Activated CD4-positive, alpha-beta memory T cell treated with anti-CD3 and anti-CD28 coated beads for 36 hours (primary cell): ENCODE data around the gene AIMP1. TPM values are rescaled to one million over a fixed set of nuclear protein-coding genes. Genes with fewer than 3 reads are reported as not detected.

Experiments used
- CTCF ChIA-PET: fragments of 350-600 bp; sonication (Branson Sonifier 250); formaldehyde crosslinking; loops from one replicate; lab custom pipeline; 2021; ENCODE audit warnings: antibody characterized with exemption, inconsistent platforms; lab: Charles Lee
- POLR2A ChIA-PET: fragments of 350-600 bp; sonication (Branson Sonifier 250); formaldehyde crosslinking; loops from one replicate; lab custom pipeline; 2021; ENCODE audit warnings: antibody characterized with exemption; lab: Charles Lee
- DNase-seq: peaks from one replicate; pipeline ENCODE4 v3.0.0-alpha.2; 2020
- H3K27ac Mint-ChIP-seq: one replicate; pipeline ENCODE4 v1.8.0; 2021; ENCODE audit warnings: mixed read lengths
- H3K27me3 Mint-ChIP-seq: one replicate; pipeline ENCODE4 v1.8.0; 2021; ENCODE audit warnings: mixed read lengths
- H3K36me3 Mint-ChIP-seq: one replicate; pipeline ENCODE4 v1.8.0; 2021; ENCODE audit warnings: mixed read lengths
- H3K4me1 Mint-ChIP-seq: one replicate; pipeline ENCODE4 v1.8.0; 2021; ENCODE audit warnings: low read depth, mixed read lengths
- H3K4me3 Mint-ChIP-seq: one replicate; pipeline ENCODE4 v1.8.0; 2021; ENCODE audit warnings: mild to moderate bottlenecking, mixed read lengths
- H3K9me3 Mint-ChIP-seq: one replicate; pipeline ENCODE4 v1.8.0; 2021; ENCODE audit warnings: mixed read lengths
- intact Hi-C: fragments of 100-400 bp; cut with micrococcal nuclease; formaldehyde crosslinking; loops from one replicate; pipeline ENCODE4 v1.15.1; 2023
- total RNA-seq, 2 experiments: library from RNA; stranded (reverse); gene quantifications; one replicate each; pipeline ENCODE4 v1.2.3, GENCODE V29; 2021

The AIMP1 gene
- total RNA-seq = 10 to 100 TPM; 59.2 to 60.1 TPM

DNA sequence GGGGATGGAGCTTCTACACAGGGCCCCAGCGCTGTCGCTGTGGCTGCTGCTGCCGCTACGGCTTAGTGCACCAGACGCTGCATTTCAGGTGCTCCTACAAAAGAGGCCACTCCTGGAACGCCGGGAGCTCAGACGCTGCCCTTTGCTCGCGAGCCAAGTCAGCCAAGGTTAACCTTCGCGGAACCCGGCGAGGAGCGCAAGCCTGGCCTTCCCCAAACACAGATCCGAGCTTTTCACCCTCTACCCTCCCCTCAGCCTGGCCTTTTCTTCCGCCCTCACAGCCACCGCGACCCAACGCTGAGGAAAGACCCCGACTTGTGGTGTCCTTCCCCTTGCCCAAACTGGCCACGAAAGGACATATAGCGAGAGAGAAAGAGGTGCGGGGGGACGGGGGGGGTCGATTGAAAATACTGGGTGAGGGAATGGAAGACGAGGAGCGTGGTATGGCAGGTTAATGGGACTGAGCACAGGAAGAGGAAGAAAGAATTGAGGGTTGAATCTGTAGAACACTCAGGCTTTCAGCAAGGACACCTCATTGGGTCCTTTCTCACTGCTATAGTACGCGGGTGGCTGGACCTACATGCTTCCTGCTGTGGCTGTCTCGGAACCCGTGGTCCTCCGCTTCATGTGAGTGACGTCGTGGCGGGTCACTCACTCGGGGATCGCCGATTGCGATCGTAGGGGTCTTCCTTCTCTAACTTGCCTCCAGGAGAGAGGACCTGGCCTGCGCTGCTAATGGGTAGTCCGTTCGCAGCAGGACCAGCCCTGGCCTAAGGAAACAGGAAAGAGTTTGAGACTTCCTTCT is at the start of gene AIMP1, which contains the start of gene TBCK:
AIMP1 (plus strand) TSS at position 583 of the 805 bp plus-strand sequence. CDS start 8,460 bp downstream, outside the sequence.
TBCK (minus strand) TSS at position 242 of the 805 bp plus-strand sequence. CDS start 7,249 bp downstream, outside the sequence.
- Mint-ChIP-seq H3K27ac (no peak within 1 kb of the TSS), H3K27me3 (no peaks in the 10 kb centered on the region), H3K9me3 (peaks cover 4% of the 10 kb centered on the region), H3K4me1 (peaks cover 44% of the 10 kb centered on the region), H3K4me3 (no peak within 1 kb of the TSS), H3K36me3 (peaks cover 12% of the 10 kb centered on the region)
- DNase-seq = peak; percentile 92
- intact Hi-C loops = loop anchor here (1.0 to 5.0 kb wide), 4 partner anchors 607 to 1404 kb away; partner anchors contain the start of genes GSTCD, INTS12, PAPSS1 and PPA2
- ChIA-PET CTCF (interaction anchor here (1.1 kb wide), 1 partner anchor 10 kb away, joined by 4 read pairs; no protein-coding TSS in a partner anchor), POLR2A (interaction anchor here (1.2 kb wide), 1 partner anchor 15 kb away, joined by 4 read pairs; no protein-coding TSS in a partner anchor)

DNA sequence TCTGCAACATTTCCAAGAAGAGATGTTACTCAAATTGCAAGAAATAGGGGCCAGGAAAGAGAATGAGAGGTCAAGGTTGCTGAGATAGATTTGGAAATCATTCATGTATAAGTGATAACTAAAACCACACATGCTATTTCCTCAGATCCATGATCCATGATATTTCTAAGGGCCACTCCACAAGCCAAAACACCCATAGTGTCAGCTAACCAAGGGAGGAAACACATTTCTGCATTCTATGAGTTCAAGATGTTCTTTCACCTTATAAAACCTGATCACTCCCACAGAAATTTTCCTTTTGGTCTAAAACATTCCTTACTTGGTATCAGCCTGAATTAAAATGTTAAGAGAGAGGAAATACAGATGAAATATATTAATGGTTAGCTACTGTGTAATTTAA is 47.6 kb upstream of the AIMP1 start:
- no peaks in the 10 kb centered on the region for H3K9me3 Mint-ChIP-seq
- POLR2A ChIA-PET = no interaction called here
- DNase-seq = no peak
- H3K4me1 Mint-ChIP-seq = peaks cover 3% of the 10 kb centered on the region
- CTCF ChIA-PET = no interaction called here
- intact Hi-C loops = no loop called here
- H3K36me3 Mint-ChIP-seq = peaks cover 6% of the 10 kb centered on the region
- H3K4me3 Mint-ChIP-seq = no peak overlapping the region
- no peaks in the 10 kb centered on the region for H3K27me3 Mint-ChIP-seq
- no peak overlapping the region for H3K27ac Mint-ChIP-seq

DNA sequence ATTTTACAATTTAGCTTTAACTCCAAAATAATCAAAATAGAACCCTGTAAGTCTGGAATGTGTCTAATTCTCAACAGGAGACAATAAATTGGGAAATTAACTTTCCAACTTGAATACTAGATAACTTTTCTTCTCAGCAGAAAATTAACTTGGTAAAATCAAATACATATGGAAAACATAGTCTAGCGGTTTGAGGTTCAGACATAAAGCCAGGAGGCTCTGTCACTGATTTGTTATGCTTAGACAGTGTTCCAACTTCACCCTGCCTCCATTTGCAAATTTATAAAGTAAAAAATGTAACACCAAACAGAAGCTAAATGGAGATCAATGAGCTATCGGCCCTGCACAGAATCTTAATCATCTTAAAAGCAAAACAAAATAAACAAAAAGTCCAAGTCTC is 46.6 kb upstream of the AIMP1 start:
- no peak for DNase-seq
- peaks cover 3% of the 10 kb centered on the region for H3K4me1 Mint-ChIP-seq
- ChIA-PET CTCF (no interaction called here), POLR2A (no interaction called here)
- no peak overlapping the region for H3K4me3 Mint-ChIP-seq
- no peaks in the 10 kb centered on the region for H3K27me3 Mint-ChIP-seq
- peaks cover 10% of the 10 kb centered on the region for H3K36me3 Mint-ChIP-seq
- no peaks in the 10 kb centered on the region for H3K9me3 Mint-ChIP-seq
- intact Hi-C loops = no loop called here
- no peak overlapping the region for H3K27ac Mint-ChIP-seq

DNA sequence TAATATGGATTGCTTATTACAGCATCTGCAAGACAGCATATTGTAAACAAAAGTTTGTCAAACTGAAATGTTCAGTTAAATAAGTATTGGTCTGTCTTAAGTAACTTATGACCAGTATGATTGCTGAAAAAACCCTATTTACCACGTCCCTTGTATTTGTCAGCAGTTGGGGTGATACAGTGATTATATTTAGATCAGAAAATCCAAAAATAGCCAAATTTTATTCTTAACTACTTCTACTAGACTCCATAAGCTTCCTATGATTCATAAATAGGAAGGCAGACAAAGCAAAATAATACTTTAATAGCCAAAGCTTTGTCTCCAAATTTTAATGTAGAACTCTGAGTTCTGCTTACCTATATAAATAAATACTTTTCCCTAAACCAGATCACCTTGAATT is 45.6 kb upstream of the AIMP1 start:
- POLR2A ChIA-PET = no interaction called here
- intact Hi-C loops = no loop called here
- no peak for DNase-seq
- no peaks in the 10 kb centered on the region for H3K27me3 Mint-ChIP-seq
- no peaks in the 10 kb centered on the region for H3K9me3 Mint-ChIP-seq
- H3K27ac Mint-ChIP-seq = no peak overlapping the region
- peaks cover 11% of the 10 kb centered on the region for H3K36me3 Mint-ChIP-seq
- CTCF ChIA-PET = no interaction called here
- no peak overlapping the region for H3K4me3 Mint-ChIP-seq
- H3K4me1 Mint-ChIP-seq = peaks cover 3% of the 10 kb centered on the region

DNA sequence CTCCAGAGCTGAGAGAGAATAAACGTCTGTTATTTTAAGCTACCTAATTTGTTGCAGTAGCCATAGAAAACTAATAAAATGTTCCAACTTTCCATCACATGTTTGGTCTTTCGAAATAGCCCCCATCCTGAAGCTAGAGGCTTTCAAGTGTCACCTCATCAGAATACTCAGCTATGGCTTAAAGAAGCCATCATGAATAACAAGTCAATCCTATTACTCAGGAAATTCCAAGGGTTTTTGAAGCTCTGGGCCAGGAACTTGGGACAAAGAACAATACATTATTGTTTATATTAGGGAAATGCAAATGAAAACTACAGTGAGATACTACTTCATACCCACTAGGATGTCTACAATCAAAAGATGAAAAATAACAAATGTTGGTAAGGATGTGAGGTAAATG is 42.5 kb upstream of the AIMP1 start:
- intact Hi-C loops = no loop called here
- CTCF ChIA-PET = no interaction called here
- Mint-ChIP-seq H3K4me3 (no peak overlapping the region), H3K36me3 (peaks cover 13% of the 10 kb centered on the region), H3K27ac (no peak overlapping the region), H3K9me3 (no peaks in the 10 kb centered on the region), H3K27me3 (no peaks in the 10 kb centered on the region), H3K4me1 (peaks cover 2% of the 10 kb centered on the region)
- POLR2A ChIA-PET = no interaction called here
- no peak for DNase-seq

DNA sequence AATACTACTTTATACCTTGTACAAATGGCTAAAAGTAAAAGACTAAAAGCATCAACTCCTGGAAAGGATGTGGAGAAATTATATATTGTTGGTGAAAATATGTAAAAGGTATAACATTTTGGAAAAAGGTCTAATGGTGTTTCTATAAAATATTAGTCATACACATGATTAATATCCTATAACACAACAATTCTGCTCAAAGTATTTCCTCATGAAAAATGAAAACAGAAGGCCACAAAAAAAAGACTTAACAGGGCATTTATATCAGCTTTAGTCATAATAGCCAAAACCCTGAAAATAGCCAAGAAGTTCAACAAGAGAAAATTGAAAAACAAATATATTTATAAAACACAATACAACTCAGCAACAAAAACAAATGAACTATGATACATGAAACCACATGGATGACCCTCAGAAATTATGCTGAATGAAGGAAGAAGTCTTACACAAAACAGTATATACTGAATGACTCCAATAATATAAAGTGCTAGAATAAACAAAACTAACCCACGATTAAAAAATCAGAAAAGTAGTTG is 39.1 kb upstream of the AIMP1 start:
- Mint-ChIP-seq H3K4me3 (no peak overlapping the region), H3K27me3 (no peaks in the 10 kb centered on the region), H3K36me3 (peaks cover 20% of the 10 kb centered on the region), H3K4me1 (no peaks in the 10 kb centered on the region), H3K27ac (no peak overlapping the region), H3K9me3 (no peaks in the 10 kb centered on the region)
- intact Hi-C loops = no loop called here
- ChIA-PET CTCF (no interaction called here), POLR2A (no interaction called here)
- no peak for DNase-seq

DNA sequence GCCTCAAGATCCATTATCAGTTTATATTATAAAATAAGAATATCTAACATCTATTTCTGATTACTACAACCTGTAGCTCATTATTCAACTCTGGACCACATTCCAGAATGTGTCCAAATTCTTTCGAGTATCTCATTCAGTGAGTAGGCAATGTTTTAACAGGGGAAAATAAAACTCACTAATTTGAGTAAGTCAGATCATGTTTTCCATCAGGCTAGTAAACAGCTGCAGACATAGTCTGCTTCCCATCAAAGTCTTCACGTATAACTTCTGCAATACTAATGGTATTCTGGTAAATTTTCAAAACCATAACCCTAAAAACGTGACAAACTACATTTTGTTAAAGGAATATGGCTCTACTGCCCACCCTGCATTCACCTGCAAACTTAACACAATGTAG is 32.1 kb upstream of the AIMP1 start:
- CTCF ChIA-PET = no interaction called here
- Mint-ChIP-seq H3K36me3 (peaks cover 23% of the 10 kb centered on the region), H3K27ac (no peak overlapping the region), H3K27me3 (no peaks in the 10 kb centered on the region), H3K9me3 (no peaks in the 10 kb centered on the region), H3K4me3 (no peak overlapping the region), H3K4me1 (no peaks in the 10 kb centered on the region)
- intact Hi-C loops = no loop called here
- POLR2A ChIA-PET = no interaction called here
- DNase-seq = no peak

DNA sequence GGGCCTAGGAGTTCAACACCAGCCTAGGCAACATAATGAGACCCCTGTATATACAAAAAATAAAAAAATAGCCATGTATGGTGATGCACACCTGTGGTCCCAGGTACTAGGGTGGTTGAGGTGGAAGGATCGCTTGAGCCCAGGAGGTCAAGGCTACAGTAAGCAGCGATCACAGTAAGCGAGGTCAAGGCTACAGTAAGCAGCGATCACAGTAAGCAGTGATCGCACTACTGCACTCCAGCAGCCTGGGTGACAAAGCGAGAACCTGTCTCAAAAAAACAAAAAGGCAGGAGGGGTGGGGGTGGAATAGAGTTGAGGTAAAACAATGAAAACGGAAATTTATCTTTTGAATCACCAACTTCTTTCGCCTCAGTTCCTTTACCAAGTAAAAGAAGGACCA is 29.7 kb upstream of the AIMP1 start:
- H3K27ac Mint-ChIP-seq = no peak overlapping the region
- DNase-seq = no peak
- no peaks in the 10 kb centered on the region for H3K27me3 Mint-ChIP-seq
- ChIA-PET POLR2A (no interaction called here), CTCF (no interaction called here)
- H3K36me3 Mint-ChIP-seq = peaks cover 27% of the 10 kb centered on the region
- H3K4me3 Mint-ChIP-seq = no peak overlapping the region
- intact Hi-C loops = no loop called here
- no peaks in the 10 kb centered on the region for H3K4me1 Mint-ChIP-seq
- H3K9me3 Mint-ChIP-seq = no peaks in the 10 kb centered on the region

DNA sequence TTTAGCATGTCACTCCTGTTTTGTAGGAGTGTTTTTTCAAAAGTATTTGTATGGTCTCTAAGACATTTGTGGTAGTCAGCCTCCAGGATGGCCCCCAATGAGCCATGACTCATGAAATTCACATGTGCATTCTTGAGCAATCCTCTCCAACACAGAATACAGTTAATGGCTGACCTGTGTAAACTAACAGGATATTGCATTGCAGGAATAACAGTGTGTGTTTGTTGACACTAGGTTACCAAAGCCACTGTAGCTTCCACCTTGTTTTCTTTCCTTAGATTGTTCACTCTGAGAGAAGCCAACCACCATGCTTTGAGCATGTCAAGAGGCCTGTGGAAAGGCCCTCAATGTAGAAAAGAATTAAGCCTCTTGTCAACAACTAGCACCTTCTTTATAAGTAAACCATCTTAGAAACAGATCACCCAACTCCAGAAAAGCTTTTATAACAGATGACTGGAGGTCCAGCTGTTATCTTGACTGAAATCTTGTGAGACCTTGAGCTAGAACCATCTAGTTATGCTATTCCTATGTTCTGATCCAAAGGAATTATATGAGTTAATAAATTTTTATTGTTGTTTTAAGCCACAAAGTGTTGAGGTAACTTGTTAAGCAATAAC is 28.9 kb upstream of the AIMP1 start:
- Mint-ChIP-seq H3K36me3 (peaks cover 25% of the 10 kb centered on the region), H3K4me1 (no peaks in the 10 kb centered on the region), H3K27me3 (no peaks in the 10 kb centered on the region), H3K9me3 (no peaks in the 10 kb centered on the region), H3K27ac (no peak overlapping the region), H3K4me3 (no peak overlapping the region)
- intact Hi-C loops = no loop called here
- DNase-seq = no peak
- CTCF ChIA-PET = no interaction called here
- POLR2A ChIA-PET = no interaction called here

DNA sequence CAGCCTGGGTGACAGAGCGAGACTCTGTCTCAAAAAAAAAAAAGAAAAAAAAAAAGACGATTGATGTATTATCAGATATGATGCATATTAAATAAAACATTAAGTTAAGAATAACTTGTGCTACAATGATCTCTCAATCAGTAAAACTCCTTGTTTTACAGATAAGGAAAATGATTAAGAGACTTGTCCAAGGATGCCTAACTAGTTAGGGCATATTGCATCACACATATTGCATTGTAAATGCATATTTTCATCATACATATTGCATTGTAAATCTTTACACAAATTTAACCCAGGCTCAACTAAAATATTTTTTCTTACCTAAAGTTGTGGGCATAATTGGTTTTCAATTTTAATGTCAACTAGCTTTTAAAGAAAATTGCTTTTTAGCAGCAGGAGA is 26.6 kb upstream of the AIMP1 start:
- intact Hi-C loops = no loop called here
- Mint-ChIP-seq H3K27me3 (no peaks in the 10 kb centered on the region), H3K4me1 (no peaks in the 10 kb centered on the region), H3K9me3 (no peaks in the 10 kb centered on the region), H3K36me3 (peaks cover 32% of the 10 kb centered on the region), H3K27ac (no peak overlapping the region), H3K4me3 (no peak overlapping the region)
- POLR2A ChIA-PET = no interaction called here
- no peak for DNase-seq
- CTCF ChIA-PET = no interaction called here

DNA sequence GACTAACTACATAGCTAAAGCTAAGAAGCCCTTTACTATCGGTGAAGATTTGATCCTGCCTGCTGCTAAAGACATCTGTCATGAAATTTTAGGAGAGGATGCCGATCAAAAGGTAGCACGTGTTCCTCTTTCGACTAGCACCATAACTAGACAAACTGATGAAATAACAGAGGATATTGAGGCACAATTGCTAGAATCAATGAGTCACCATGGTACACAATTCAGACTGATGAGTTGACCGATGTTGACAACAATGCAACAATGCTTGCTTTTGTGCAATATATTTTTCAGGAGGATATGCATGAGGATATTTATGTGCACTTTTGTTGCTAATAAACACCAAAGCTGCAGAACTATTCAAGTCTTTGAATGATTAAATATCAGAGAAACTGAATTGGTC is 24.7 kb upstream of the AIMP1 start:
- no peak for DNase-seq
- no peak overlapping the region for H3K27ac Mint-ChIP-seq
- ChIA-PET CTCF (no interaction called here), POLR2A (no interaction called here)
- peaks cover 38% of the 10 kb centered on the region for H3K36me3 Mint-ChIP-seq
- H3K4me1 Mint-ChIP-seq = no peaks in the 10 kb centered on the region
- H3K9me3 Mint-ChIP-seq = no peaks in the 10 kb centered on the region
- no peaks in the 10 kb centered on the region for H3K27me3 Mint-ChIP-seq
- intact Hi-C loops = no loop called here
- no peak overlapping the region for H3K4me3 Mint-ChIP-seq

DNA sequence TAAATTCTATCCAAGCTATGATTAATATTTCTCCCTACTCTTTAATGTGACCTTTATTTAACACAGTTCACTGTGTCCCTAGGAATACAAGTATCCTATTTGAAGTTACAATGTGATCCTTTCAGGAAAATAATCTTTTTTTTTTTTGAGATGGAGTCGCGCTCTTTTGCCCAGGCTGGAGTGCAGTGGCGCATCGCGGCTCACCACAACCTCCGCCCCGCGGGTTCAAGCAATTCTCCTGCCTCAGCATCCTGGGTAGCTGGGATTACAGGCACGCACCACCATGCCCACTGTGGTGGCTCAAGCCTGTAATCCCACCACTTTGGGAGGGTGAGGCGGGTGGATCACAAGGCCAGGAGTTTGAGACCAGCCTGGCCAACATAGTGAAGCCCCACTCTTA is 22.3 kb upstream of the AIMP1 start:
- DNase-seq = no peak
- no peaks in the 10 kb centered on the region for H3K9me3 Mint-ChIP-seq
- CTCF ChIA-PET = no interaction called here
- no peak overlapping the region for H3K27ac Mint-ChIP-seq
- H3K4me3 Mint-ChIP-seq = no peak overlapping the region
- H3K27me3 Mint-ChIP-seq = no peaks in the 10 kb centered on the region
- POLR2A ChIA-PET = interaction anchor here (0.6 kb wide), 1 partner anchor 15 kb away, joined by 3 read pairs; no protein-coding TSS in a partner anchor
- H3K4me1 Mint-ChIP-seq = no peaks in the 10 kb centered on the region
- intact Hi-C loops = no loop called here
- H3K36me3 Mint-ChIP-seq = peaks cover 31% of the 10 kb centered on the region
